Measurements from ENCODE around the gene CATSPERZ. TPM values are rescaled to one million over a fixed set of nuclear protein-coding genes. Genes with fewer than 3 reads are reported as not detected.

CATSPERZ gene
- total and polyA plus RNA-seq, 5 donors, result 0.14 TPM; not detected in 4

DNA sequence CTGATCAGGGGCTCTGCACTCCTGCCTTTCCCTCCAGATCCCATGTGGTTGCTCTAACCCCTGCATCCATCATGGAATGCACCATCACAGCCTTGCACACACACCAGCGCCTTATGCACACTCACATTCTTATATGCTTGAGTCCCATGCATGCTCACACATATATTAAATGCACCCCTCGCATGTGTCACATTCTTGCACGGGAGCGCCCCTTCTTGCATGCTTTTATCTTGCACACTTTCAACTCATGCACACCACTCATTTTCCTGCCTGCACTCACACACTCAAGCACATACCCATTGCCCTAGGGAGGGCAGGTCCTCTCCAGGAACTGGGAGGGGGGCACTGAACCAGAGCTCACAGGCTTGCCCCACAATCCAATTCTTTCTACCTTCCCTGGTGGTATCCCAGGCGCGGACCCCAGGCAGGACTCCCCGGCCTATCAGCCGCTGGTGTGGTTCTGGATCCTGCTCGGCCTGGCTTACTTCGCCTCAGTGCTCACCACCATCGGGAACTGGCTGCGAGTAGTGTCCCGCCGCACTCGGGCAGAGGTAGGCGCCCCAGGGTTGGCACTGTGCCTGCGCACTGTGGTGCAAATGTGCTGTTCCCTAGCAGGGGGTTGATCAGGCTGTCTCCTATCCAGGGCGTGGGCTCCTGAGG, 2.3 kb upstream of the CATSPERZ start:
- H3K4me3 ChIP-seq (ENCODE audit: low read length), result no peak overlapping the region
- peaks cover 2% of the 10 kb centered on the region for H3K4me1 ChIP-seq (ENCODE audit: control insufficient read depth, insufficient read depth, low read length)
- H3K27ac ChIP-seq (ENCODE audit: low read length), result no peak overlapping the region
- DNase-seq (peak in 1 of 3 donors; percentile 68), ATAC-seq (no peak)
- no peaks in the 10 kb centered on the region for H3K27me3 ChIP-seq (ENCODE audit: control insufficient read depth, insufficient read depth)
- WGBS, result 42% methylated on average over 18 of the region's 18 CpGs
- H3K9me3 ChIP-seq (ENCODE audit: control insufficient read depth, low read length), result no peaks in the 10 kb centered on the region
- intact Hi-C loops (cut with DNase I), result no loop called here

DNA sequence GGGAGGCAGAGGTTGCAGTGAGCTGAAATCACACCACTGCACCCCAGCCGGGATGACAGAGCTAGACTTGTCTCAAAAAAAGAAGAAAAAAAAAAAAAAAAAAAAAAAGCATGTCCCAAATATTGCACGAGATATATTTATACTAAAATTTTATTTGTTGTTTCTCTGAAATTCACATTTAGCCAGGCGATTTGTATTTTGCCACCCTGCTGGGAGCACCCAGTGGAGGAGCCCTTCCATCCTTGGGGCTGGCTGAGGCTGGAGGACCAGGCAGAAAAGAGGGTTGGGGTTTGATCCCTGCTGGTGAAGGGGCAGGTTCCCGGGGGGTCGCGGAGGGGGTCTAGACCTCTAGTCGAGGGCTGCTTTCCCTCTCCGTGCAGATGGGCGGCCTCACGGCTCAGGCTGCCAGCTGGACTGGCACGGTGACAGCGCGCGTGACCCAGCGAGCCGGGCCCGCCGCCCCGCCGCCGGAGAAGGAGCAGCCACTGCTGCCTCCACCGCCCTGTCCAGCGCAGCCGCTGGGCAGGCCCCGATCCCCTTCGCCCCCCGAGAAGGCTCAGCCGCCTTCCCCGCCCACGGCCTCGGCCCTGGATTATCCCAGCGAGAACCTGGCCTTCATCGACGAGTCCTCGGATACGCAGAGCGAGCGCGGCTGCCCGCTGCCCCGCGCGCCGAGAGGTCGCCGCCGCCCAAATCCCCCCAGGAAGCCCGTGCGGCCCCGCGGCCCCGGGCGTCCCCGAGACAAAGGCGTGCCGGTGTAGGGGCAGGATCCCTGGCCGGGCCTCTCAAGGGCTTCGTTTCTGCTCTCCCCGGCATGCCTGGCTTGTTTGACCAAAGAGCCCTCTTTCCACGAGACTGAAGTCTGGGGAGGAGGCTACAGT, 952 bp upstream of the CATSPERZ start:
- H3K27ac ChIP-seq (ENCODE audit: low read length), result no peak overlapping the region
- ATAC-seq (peak; percentile 54 to 61), DNase-seq (peak; percentile 74 to 92 (median 91))
- intact Hi-C loops (cut with DNase I), result no loop called here
- peak overlapping the region; percentile 37 for H3K4me3 ChIP-seq (ENCODE audit: low read length)
- peaks cover 6% of the 10 kb centered on the region for H3K4me1 ChIP-seq (ENCODE audit: control insufficient read depth, insufficient read depth, low read length)
- H3K27me3 ChIP-seq (ENCODE audit: control insufficient read depth, insufficient read depth), result no peaks in the 10 kb centered on the region
- H3K9me3 ChIP-seq (ENCODE audit: control insufficient read depth, low read length), result no peaks in the 10 kb centered on the region
- WGBS, result 4% methylated on average over 60 of the region's 60 CpGs

DNA sequence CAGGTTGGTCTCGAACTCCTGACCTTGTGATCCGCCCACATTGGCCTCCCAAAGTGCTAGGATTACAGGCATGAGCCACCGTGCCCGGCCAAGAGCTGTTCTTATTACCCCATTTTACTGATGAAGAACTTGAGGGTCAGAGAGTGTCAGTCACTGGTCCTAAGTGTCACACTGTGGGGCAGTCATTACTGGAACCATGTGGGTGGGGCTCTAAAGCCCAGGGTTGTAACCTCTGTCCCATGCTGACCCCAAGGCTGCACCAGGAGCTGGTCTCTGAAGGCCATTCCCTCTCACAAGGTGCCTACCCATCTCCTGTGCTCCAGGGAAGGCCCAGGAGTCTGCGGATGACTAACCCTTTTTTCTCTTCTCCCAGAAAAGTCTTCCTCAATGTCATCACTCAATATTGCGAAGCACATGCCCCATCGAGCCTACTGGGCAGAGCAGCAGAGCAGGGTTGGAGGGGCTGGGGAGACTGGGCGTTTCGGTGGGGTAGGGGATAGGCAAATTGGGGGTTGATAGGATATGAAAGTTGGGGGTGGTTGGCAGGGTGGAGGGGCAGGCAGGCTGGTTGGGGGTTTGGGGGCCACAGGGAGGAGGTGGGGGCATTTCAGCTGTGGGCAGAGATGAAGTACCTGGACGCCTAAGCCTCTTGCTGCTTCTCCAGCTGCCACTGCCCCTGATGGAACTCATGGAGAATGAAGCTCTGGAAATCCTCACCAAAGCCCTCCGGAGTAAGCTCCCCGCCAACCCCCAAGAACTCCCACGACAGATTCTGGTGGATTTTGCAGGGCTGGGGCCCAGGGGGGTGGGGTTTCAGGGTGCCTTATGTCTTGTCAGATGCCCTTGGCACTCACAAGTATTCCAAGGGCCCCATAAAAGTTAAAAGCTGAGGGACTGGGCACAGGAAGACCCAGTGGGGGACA, 3.2 kb downstream of the CATSPERZ start:
- Histone ChIP-seq H3K9me3 (ENCODE audit: control insufficient read depth, low read length) (no peaks in the 10 kb centered on the region), H3K27ac (ENCODE audit: low read length) (peak overlapping the region; percentile 83), H3K4me1 (ENCODE audit: control insufficient read depth, insufficient read depth, low read length) (peaks cover 10% of the 10 kb centered on the region), H3K4me3 (ENCODE audit: low read length) (no peak overlapping the region), H3K27me3 (ENCODE audit: control insufficient read depth, insufficient read depth) (no peaks in the 10 kb centered on the region)
- 84% methylated on average over 13 of the region's 13 CpGs for WGBS
- ATAC-seq, result no peak
- intact Hi-C loops (cut with DNase I), result loop anchor here in 1 of 4 donors (5.0 kb wide), 3 partner anchors 66 to 116 kb away; partner anchors contain the start of genes FERMT3 and STIP1
- peak in 2 of 3 donors; percentile 39 to 47 for DNase-seq

DNA sequence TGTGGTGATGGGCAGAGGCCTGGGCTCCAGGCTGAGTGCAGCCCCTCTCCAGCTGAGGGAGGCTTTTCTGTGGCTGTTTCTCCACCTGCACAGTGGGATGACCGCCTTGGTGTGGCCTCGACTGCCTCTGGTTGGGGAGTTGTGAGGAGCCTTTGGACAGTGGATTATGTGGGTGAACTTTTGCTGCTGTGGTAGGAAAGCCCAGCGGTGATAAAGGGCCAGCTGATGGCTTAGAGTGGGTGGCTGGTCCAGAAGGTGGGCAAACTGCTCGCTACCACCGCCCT, 3.8 kb downstream of the CATSPERZ start:
- Histone ChIP-seq H3K4me1 (ENCODE audit: control insufficient read depth, insufficient read depth, low read length) (peaks cover 10% of the 10 kb centered on the region), H3K9me3 (ENCODE audit: control insufficient read depth, low read length) (no peaks in the 10 kb centered on the region), H3K4me3 (ENCODE audit: low read length) (no peak overlapping the region), H3K27me3 (ENCODE audit: control insufficient read depth, insufficient read depth) (no peaks in the 10 kb centered on the region), H3K27ac (ENCODE audit: low read length) (peak overlapping the region; percentile 83)
- intact Hi-C loops (cut with DNase I), result loop anchor here in 1 of 4 donors (5.0 kb wide), 3 partner anchors 67 to 117 kb away; partner anchors contain the start of genes FERMT3 and STIP1
- WGBS, result 55% methylated on average over 5 of the region's 5 CpGs
- ATAC-seq, result no peak
- no peak for DNase-seq

DNA sequence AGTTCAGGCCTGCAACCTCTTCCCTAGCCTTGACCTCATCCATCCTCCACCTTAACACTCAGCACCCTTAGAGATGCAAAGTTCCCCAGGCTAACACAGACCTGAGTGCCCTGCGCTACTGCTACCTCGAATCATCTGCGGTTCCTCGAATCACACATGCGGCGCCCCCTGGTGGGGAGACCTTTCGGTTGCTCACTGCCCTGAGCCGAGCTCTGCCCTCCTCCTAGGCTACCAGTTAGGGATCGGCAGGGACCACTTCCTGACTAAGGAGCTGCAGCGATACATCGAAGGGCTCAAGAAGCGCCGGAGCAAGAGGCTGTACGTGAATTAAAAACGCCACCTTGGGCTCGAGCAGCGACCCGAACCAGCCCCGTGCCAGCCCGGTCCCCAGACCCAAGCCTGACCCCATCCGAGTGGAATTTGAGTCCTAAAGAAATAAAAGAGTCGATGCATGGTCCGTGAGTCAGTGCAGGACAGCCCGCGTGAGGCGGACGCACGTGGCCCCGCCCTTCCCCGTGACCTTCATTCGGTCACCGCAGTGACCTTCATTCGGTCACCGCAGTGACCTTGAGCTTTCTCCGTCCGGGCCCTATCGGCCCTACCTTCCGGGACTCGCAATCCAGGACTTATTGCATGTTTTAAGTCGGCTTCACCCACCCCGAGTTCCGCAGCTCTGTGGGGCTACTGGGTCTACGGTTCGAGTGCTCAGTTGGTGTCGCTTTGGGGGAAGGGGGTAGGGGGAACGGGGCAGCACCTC, 4.3 kb downstream of the CATSPERZ start:
- Histone ChIP-seq H3K27ac (ENCODE audit: low read length) (peak overlapping the region; percentile 83), H3K4me1 (ENCODE audit: control insufficient read depth, insufficient read depth, low read length) (peaks cover 10% of the 10 kb centered on the region), H3K27me3 (ENCODE audit: control insufficient read depth, insufficient read depth) (no peaks in the 10 kb centered on the region), H3K9me3 (ENCODE audit: control insufficient read depth, low read length) (no peaks in the 10 kb centered on the region), H3K4me3 (ENCODE audit: low read length) (peak overlapping the region; percentile 43)
- DNase-seq, result peak; percentile 93 to 98 (median 97)
- under 1% methylated on average over 46 of the region's 46 CpGs for WGBS
- intact Hi-C loops (cut with DNase I), result loop anchor here in 1 of 4 donors (5.0 kb wide), 3 partner anchors 67 to 117 kb away; partner anchors contain the start of genes FERMT3 and STIP1
- peak; percentile 55 to 56 for ATAC-seq

DNA sequence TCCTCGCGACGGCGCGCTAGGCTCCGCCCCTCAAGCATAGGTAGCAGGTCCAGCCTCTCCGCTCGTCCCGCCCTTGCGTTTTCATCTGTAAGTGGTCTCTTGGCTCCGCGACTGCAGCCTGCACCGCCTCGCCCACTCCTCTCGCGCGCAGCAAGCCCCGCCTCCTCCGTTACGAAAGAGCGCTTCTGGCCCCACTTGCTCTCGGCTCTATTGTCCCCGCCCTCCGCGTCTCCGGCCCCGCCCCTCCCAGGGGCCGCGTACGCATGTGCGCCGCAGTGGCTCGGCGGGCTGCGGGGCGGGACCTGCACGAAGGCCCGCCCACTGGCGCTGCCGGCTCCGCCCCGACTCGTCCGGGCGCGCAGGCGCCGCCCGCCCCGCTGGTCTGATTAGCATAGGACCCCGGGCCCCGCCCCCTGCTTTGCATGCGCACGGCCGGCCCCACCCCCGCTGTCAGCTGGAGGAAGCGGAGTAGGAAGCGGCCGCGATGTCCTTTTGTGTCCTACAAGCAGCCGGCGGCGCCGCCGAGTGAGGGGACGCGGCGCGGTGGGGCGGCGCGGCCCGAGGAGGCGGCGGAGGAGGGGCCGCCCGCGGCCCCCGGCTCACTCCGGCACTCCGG, 5.0 kb downstream of the CATSPERZ start, which contains the start of gene ESRRA:
TSS of gene ESRRA (plus strand) at position 450 of the 616 bp plus-strand sequence. CDS start 1,656 bp downstream, outside the sequence.
- intact Hi-C loops (cut with DNase I), result no loop called here
- peak within 1 kb of the TSS; percentile 83 for H3K27ac ChIP-seq (ENCODE audit: low read length)
- DNase-seq, result peak; percentile 100
- no peaks in the 10 kb centered on the region for H3K9me3 ChIP-seq (ENCODE audit: control insufficient read depth, low read length)
- under 1% methylated on average over 81 of the region's 81 CpGs for WGBS
- H3K27me3 ChIP-seq (ENCODE audit: control insufficient read depth, insufficient read depth), result no peaks in the 10 kb centered on the region
- H3K4me1 ChIP-seq (ENCODE audit: control insufficient read depth, insufficient read depth, low read length), result peaks cover 10% of the 10 kb centered on the region
- peak within 1 kb of the TSS; percentile 59 for H3K4me3 ChIP-seq (ENCODE audit: low read length)
- peak; percentile 92 to 93 for ATAC-seq

DNA sequence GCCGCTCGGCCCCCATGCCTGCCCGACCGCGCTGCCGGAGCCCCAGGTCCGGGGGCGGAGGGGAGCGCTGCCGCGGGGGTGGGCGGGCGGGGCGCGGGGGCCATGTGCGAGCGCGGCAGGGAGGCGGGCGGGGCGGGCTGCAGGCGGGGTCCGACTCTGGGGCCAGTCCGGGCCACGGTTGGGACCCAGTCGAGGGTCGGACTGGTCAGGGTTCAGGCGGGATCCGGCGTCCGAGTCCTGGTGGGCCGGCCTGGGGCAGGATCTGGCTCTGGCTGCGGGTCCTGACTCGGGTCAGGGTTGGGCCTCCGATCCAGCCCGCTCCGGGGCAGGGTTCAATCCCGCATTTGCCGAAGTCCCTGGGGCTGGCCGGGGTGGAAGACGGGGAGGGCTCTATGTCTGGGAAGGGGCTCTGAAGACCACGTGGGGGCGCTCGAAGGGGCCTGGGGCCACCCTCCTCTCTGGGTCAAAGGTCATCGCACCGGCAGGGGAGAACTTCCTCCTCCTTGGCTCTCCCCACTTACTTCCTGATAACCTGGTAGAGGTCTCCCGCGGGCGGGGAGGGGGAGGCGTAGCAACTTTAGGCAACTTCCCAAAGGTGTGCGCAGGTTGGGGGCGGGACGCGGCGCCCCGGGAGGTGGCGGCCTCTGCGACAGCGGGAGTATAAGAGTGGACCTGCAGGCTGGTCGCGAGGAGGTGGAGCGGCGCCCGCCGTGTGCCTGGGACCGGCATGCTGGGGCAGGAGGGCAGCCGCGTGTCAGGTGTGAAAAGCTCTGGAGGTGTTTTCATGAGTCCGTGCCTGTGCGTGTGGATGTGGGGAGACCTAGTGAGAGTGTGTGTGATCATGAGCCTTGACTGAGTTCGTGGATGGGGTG, 5.8 kb downstream of the CATSPERZ start:
- H3K4me1 ChIP-seq (ENCODE audit: control insufficient read depth, insufficient read depth, low read length), result peaks cover 8% of the 10 kb centered on the region
- intact Hi-C loops (cut with DNase I), result no loop called here
- H3K27ac ChIP-seq (ENCODE audit: low read length), result peak overlapping the region; percentile 53
- 1% methylated on average over 71 of the region's 71 CpGs for WGBS
- ATAC-seq (peak; percentile 25 to 26), DNase-seq (peak; percentile 77 to 90 (median 89))
- H3K4me3 ChIP-seq (ENCODE audit: low read length), result peak overlapping the region; percentile 59
- no peaks in the 10 kb centered on the region for H3K9me3 ChIP-seq (ENCODE audit: control insufficient read depth, low read length)
- no peaks in the 10 kb centered on the region for H3K27me3 ChIP-seq (ENCODE audit: control insufficient read depth, insufficient read depth)

DNA sequence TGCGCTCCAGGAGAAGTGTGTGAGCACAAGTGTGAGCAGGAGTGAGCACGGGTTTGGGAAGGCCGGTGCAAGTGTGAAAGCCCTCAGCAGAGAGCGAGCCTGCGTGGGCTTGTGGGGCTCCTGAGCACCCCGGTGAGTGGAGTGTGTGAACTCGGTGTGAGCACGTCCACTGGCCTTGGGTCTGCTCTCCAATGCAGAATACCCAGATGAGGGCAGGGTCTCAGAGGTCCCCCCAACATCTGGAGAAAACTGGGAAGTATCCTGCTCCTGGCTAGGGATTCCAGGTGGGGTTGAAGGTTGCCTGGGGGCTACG, 6.4 kb downstream of the CATSPERZ start:
- no peak for ATAC-seq

DNA sequence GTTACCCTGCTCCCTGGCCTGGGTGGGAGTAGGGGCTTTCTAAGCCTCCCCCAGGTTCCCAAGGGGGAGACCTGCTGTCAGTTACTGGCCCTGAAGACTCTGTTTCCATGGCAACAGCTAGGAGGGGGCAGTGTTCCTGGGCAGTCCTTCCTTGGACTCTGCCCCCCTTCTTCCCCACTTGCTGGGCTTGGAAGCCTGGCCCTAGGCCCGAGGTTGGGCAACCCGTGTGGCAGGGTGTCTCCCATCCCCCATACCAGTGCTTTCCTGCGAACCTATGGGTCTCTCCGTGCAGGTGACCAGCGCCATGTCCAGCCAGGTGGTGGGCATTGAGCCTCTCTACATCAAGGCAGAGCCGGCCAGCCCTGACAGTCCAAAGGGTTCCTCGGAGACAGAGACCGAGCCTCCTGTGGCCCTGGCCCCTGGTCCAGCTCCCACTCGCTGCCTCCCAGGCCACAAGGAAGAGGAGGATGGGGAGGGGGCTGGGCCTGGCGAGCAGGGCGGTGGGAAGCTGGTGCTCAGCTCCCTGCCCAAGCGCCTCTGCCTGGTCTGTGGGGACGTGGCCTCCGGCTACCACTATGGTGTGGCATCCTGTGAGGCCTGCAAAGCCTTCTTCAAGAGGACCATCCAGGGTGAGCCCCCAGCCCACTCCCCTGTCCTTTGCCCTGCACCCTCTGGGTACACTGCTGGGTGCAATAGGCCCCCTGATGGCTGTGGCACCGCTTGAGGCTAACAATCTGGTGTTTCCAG, 6.9 kb downstream of the CATSPERZ start:
- peak overlapping the region; percentile 36 for H3K27ac ChIP-seq (ENCODE audit: low read length)
- WGBS, result 75% methylated on average over 15 of the region's 15 CpGs
- ATAC-seq (no peak), DNase-seq (peak in 2 of 3 donors; percentile 43 to 77)
- peak overlapping the region; percentile 59 for H3K4me3 ChIP-seq (ENCODE audit: low read length)
- no peaks in the 10 kb centered on the region for H3K9me3 ChIP-seq (ENCODE audit: control insufficient read depth, low read length)
- no peaks in the 10 kb centered on the region for H3K27me3 ChIP-seq (ENCODE audit: control insufficient read depth, insufficient read depth)
- peaks cover 8% of the 10 kb centered on the region for H3K4me1 ChIP-seq (ENCODE audit: control insufficient read depth, insufficient read depth, low read length)
- intact Hi-C loops (cut with DNase I), result no loop called here

More for the DNA sequence above, 6.4 kb downstream of the CATSPERZ start:
- no peaks in the 10 kb centered on the region for H3K27me3 ChIP-seq (ENCODE audit: control insufficient read depth, insufficient read depth)
- WGBS, result 24% methylated on average over 9 of the region's 9 CpGs
- DNase-seq, result no peak
- H3K4me3 ChIP-seq (ENCODE audit: low read length), result peak overlapping the region; percentile 59
- H3K9me3 ChIP-seq (ENCODE audit: control insufficient read depth, low read length), result no peaks in the 10 kb centered on the region
- intact Hi-C loops (cut with DNase I), result no loop called here
- peaks cover 8% of the 10 kb centered on the region for H3K4me1 ChIP-seq (ENCODE audit: control insufficient read depth, insufficient read depth, low read length)
- H3K27ac ChIP-seq (ENCODE audit: low read length), result peak overlapping the region; percentile 36

Measured in right cardiac atrium (tissue), 5 donors.